ENCODE results near the gene C17orf107.
A peak's percentile ranks its signal among the peaks of the same experiment; 100 is the strongest.
"Not testable (repeated sequence)": the region's sequence is repeated elsewhere in the genome, so short reads cannot be mapped to it uniquely, and the experiment has no call there.

C17orf107 gene

DNA sequence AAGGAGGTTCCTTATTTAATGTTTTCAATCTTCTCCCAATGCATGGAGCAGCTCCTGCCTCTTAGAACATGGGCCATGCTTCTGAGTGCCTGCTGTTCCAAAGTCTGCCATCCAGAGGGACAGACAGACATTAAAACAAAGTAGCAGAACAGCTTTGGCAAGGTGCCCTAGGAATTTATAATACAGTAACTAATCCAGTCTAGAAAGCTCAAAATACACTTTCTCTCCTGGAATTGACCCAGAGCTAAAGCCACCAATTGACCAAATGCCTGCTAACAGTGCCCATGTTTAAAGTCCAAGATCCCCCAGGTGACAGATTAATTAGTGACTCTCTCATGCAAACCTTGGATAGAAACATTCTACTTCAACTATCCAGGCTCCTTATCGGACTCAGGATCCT is 14.7 kb downstream of the C17orf107 start:
- no peak overlapping the region for H3K4me3 ChIP-seq (ENCODE audit: low read length)

DNA sequence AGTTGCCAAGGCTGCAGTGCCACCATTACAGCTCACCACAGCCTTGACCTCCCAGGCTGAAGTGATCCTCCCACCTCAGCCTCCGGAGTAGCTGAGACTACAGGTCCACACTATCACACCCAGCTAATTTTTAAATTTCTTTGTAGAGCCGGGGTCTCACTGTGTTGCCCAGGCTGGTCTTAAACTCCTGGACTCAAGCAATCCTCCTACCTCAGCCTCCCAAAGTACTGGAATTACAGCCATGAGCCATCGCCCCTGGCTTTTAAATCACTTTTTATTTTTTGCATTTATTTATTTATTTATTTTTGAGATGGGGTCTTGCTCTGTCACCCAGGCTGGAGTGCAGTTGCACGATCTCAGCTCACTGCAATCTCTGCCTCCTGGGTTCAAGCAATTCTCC is 15.2 kb downstream of the C17orf107 start:
- not testable (repeated sequence) for H3K4me3 ChIP-seq (ENCODE audit: low read length); DNase-seq (ENCODE audit: low read depth)

More for the DNA sequence above, 14.7 kb downstream of the C17orf107 start:
- peak; percentile 69 for DNase-seq (ENCODE audit: low read depth)
- TF ChIP-seq, protein P1, sequence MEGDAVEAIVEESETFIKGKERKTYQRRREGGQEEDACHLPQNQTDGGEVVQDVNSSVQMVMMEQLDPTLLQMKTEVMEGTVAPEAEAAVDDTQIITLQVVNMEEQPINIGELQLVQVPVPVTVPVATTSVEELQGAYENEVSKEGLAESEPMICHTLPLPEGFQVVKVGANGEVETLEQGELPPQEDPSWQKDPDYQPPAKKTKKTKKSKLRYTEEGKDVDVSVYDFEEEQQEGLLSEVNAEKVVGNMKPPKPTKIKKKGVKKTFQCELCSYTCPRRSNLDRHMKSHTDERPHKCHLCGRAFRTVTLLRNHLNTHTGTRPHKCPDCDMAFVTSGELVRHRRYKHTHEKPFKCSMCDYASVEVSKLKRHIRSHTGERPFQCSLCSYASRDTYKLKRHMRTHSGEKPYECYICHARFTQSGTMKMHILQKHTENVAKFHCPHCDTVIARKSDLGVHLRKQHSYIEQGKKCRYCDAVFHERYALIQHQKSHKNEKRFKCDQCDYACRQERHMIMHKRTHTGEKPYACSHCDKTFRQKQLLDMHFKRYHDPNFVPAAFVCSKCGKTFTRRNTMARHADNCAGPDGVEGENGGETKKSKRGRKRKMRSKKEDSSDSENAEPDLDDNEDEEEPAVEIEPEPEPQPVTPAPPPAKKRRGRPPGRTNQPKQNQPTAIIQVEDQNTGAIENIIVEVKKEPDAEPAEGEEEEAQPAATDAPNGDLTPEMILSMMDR (conservative IDR thresholded peaks at IDR 0.05; ENCODE audit: low read depth, low read length): peak; percentile 31

DNA sequence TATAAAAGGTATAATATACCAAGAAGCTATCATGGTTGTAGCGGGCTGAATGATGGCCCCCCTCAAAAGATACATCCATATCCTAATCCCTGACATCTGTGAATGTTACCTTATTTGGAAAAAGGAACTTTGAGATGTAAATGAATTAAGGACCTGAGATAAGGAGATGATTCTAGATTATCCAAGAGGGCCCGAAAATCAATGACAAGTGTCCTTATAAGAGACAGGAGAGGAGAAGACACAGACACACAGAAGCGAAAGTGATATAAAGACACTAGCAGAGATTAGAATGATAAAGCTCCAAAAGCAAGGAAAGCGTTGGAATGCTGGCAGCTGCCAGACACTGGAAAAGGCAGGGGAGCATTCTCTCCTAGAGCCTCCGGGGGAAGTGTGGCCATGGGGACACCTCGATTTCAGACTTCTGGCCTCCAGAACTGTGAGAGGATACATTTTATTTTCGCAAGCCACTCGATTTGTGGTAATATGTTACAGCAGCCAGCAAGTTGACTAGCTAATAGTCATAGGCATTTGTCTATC is 20.2 kb downstream of the C17orf107 start:
- TF ChIP-seq, protein P1 (conservative IDR thresholded peaks at IDR 0.05; ENCODE audit: low read depth, low read length): no peak
- no peak for DNase-seq (ENCODE audit: low read depth)
- no peak overlapping the region for H3K4me3 ChIP-seq (ENCODE audit: low read length)

DNA sequence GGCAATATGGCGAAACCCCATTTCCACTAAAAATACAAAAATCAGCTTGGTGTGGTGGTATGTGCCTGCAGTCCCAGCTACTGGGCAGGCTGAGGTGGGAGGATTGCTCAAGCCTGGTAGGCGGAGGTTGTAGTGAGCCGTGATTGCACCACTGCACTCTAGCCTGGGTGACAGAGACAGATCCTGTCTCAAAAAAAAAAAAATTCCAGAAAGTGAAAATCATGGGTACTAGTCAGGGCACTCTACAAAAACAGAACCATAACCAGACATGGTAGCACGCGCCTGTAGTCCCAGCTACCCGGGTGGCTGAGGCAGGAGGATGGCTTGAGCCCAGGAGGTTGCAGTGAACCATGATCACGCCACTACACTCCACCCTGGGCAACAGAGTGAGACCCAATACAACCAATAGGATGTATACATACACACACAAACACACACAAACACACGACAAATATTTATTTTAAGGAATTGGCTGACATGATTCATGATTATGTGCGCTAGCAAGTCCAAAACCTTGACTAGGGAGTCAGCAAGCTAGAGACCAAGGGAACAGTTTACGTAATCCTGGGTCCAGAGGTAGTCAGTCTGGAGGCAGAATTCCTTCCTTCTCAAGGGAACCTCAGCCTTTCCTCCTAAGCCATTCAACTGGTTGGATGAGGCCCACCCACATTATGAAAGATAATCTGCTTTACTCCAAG is 21.2 kb downstream of the C17orf107 start:
- DNase-seq (ENCODE audit: low read depth): no peak
- H3K4me3 ChIP-seq (ENCODE audit: low read length): no peak overlapping the region
- TF ChIP-seq, protein P1 (conservative IDR thresholded peaks at IDR 0.05; ENCODE audit: low read depth, low read length): no peak

DNA sequence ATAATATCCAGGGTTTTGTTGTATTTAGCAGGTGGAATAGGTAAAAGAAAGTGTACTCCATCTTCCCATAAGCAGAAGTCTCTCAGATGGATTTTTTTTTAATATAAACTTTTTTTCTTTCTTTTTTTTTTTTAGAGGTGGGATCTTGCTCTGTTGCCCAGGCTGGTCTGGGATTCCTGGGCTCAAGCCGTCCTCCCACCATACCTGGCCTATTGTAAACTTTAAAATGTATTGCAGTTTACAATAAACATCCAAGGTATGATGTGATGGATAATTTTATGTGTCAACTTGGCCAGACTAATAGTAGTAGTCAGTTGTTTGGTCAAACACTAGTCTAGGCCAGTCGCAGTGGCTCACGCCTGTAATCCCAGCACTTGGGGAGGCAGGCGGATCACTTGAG is 22.0 kb downstream of the C17orf107 start:
- DNase-seq (ENCODE audit: low read depth): no peak
- no peak overlapping the region for H3K4me3 ChIP-seq (ENCODE audit: low read length)
- TF ChIP-seq, protein P1 (conservative IDR thresholded peaks at IDR 0.05; ENCODE audit: low read depth, low read length): no peak

DNA sequence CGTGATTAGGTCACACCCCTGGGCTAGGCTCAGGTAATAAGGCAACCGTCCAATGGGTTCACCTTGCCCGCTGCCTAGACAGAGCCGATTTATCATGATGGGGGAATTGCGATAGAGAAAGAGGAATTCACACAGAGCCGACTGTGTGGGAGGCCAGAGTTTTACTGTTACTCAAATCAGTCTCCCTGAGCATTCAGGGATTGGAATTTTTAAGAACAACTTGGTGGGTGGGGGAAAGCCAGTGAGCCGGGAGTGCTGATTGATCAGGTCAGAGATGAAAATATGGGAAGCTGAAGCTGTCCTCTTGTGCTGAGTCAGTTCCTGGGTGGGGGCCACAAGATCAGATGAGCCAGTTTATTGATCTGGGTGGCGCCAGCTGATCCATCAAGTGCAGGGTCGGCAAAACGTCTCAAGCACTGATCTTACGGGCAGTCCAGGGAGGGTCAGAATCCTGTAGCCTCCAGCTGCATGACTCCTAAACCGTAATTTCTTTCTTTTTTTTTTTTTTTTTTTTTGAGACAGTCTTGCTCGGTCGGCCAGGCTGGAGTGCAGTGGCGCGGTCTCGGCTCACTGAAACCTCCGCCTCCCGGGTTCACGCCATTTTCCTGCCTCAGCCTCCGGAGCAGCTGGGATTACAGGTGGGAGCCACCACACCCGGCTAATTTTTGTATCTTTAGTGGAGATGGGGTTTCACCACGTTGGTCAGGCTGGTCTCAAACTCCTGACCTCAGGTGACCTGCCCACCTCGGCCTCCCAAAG is 27.4 kb downstream of the C17orf107 start:
- H3K4me3 ChIP-seq (ENCODE audit: low read length); DNase-seq (ENCODE audit: low read depth): not testable (repeated sequence)

DNA sequence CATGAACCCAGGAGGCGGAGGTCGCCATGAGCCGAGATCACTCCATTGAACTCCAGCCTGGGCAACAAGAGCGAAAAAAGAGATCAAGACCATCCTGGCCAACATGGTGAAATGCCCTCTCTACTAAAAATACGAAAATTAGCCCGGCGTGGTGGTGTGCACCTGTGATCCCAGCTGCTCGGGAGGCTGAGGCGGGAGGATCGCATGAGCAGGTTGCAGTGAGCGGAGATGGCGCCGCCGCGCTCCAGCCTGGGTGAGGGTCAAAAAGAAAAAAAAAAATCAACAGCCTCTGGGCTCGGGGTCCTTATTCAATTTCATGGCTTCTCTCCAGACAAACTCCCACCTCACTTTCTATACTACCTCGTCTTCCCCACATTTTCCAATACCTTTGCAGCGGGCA is 29.5 kb downstream of the C17orf107 start:
- DNase-seq (ENCODE audit: low read depth): no peak
- no peak overlapping the region for H3K4me3 ChIP-seq (ENCODE audit: low read length)
- TF ChIP-seq, protein P1 (conservative IDR thresholded peaks at IDR 0.05; ENCODE audit: low read depth, low read length): no peak

DNA sequence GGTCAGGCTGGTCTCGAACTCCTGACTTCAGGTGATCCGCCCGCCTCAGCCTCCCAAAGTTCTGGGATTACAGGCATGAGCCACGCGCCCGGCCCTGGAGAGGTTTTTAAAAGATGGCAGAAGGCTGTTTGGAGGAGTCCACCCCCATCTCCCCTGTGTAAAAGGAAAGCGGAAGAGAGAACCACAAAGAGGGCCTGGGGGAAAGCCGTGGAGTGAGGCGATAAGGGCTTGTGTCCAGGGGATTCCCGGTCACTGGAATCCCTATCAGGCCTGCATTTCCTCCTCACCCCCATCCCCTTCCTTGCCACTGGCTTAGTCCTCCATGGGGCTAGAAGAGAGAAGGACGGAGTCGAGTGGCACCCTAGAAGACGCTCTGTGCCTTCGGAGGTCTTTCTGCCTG is 32.6 kb downstream of the C17orf107 start, which contains the start of gene GP1BA:
TSS of gene GP1BA (plus strand) at position 315 of the 400 bp plus-strand sequence. CDS start 328 bp downstream, outside the sequence.
- TF ChIP-seq, protein P1 (conservative IDR thresholded peaks at IDR 0.05; ENCODE audit: low read depth, low read length): no peak
- no peak within 1 kb of the TSS for H3K4me3 ChIP-seq (ENCODE audit: low read length)
- no peak for DNase-seq (ENCODE audit: low read depth)
